GM18858 (cell line): Measurements from ENCODE around the gene EML1.

Source experiments
- ATAC-seq: cut with Tn5 transposase; IDR thresholded peaks from one replicate; pipeline ENCODE4 v1.9.1; 2021; ENCODE audit not compliant: unreplicated experiment

The EML1 gene

GRCh38 chr14:99952453-99952852 is 159.2 kb downstream of the EML1 start:
- ATAC-seq = no peak

GRCh38 chr14:99955826-99956455 is 162.7 kb downstream of the EML1 start:
- ATAC-seq = no peak

GRCh38 chr14:99958380-99958779 is 165.2 kb downstream of the EML1 start:
- no peak for ATAC-seq

GRCh38 chr14:99961826-99962518 is 168.8 kb downstream of the EML1 start:
- ATAC-seq = no peak

GRCh38 chr14:99964979-99965378 is 171.8 kb downstream of the EML1 start:
- ATAC-seq = no peak

GRCh38 chr14:99966037-99966835 is 173.0 kb downstream of the EML1 start:
- ATAC-seq = no peak

- no peak for ATAC-seq
These were observed 173.7 kb downstream of the EML1 start for GRCh38 chr14:99966912-99967311.

- no peak for ATAC-seq
These were observed 175.1 kb downstream of the EML1 start for GRCh38 chr14:99968191-99968920.

- no peak for ATAC-seq
These were observed 175.7 kb downstream of the EML1 start for GRCh38 chr14:99968941-99969340.

GRCh38 chr14:99969673-99970322 is 176.6 kb downstream of the EML1 start:
- no peak for ATAC-seq

GRCh38 chr14:99971087-99971940 is 178.1 kb downstream of the EML1 start:
- peak; percentile 40 for ATAC-seq

GRCh38 chr14:99971941-99972747 is 178.9 kb downstream of the EML1 start:
- ATAC-seq = no peak

GRCh38 chr14:99972748-99973466 is 179.7 kb downstream of the EML1 start:
- no peak for ATAC-seq

GRCh38 chr14:99975190-99975589 is 182.0 kb downstream of the EML1 start:
- no peak for ATAC-seq

- ATAC-seq = no peak
These were observed 182.8 kb downstream of the EML1 start for GRCh38 chr14:99976021-99976420.

GRCh38 chr14:99976681-99977080 is 183.5 kb downstream of the EML1 start:
- ATAC-seq = no peak

GRCh38 chr14:99980299-99980698 is 187.1 kb downstream of the EML1 start:
- ATAC-seq = no peak

- no peak for ATAC-seq
These were observed 188.6 kb downstream of the EML1 start for GRCh38 chr14:99981806-99982205.
